ENCODE results near the gene MYO1G.

The MYO1G gene

DNA sequence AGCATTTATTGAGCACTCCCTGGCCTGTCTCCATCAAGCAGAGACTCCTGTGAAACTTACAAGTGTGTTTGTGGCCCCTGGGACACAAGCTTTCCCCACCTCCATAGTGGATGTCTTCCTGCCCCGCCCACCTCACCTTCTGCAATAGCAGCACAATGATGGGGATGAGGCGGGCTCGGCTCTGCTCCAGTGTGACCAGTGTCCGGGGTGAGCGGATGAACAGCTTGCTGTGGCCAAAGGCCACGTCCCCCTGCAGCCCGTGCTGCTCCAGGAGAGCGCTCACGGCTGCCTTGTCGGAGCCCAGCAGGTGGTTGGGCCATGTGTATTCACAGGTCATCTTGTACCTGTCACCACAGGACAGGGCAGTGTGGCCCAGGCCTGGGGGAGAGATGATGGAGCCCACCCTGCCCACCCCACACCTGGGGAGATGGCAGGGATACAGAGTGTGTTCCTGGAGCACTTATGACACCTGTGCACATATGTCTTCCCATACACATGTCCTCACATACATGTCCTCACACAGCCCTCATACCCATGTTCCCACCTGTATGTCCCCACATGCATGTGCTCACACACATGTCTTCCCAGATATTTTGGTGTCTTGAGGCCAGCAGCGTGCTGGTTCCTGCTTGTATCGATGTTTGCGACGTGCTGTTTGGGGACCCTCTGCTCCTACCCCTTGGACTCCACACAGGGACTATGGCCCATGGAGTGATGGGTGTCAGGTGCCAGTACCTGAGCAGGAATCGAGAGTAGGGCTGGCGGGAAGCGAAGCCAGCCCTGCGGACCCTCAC, 12.7 kb downstream of the MYO1G start:
- FAIRE-seq = no peak

DNA sequence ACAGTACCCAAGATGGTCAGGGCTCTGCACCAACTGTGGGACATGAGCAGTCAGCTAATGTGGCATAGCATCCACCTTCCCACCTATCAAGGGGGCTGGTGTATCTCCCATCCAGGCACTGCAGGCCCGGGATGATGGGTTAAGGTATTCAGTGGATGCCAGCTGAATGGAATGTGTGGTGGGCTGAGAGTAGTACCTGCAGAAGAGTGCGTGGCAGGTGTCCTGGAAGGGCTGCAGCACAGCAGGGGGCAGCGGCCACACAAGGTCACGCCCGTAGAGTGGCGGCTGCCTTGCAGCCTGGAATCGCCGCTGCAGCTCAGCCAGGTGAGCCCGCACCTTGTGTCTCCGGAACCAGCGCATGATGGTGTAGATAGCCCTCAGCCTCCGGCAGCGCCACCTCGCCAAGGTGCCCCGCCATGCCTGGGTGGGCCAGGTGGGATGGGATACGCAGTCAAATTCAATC, 13.3 kb downstream of the MYO1G start:
- FAIRE-seq = no peak

- FAIRE-seq = no peak
Measured at GRCh38 chr7:44964831-44965440, 13.9 kb downstream of the MYO1G start.

- no peak for FAIRE-seq
Measured at GRCh38 chr7:44964384-44964830, 14.4 kb downstream of the MYO1G start.

DNA sequence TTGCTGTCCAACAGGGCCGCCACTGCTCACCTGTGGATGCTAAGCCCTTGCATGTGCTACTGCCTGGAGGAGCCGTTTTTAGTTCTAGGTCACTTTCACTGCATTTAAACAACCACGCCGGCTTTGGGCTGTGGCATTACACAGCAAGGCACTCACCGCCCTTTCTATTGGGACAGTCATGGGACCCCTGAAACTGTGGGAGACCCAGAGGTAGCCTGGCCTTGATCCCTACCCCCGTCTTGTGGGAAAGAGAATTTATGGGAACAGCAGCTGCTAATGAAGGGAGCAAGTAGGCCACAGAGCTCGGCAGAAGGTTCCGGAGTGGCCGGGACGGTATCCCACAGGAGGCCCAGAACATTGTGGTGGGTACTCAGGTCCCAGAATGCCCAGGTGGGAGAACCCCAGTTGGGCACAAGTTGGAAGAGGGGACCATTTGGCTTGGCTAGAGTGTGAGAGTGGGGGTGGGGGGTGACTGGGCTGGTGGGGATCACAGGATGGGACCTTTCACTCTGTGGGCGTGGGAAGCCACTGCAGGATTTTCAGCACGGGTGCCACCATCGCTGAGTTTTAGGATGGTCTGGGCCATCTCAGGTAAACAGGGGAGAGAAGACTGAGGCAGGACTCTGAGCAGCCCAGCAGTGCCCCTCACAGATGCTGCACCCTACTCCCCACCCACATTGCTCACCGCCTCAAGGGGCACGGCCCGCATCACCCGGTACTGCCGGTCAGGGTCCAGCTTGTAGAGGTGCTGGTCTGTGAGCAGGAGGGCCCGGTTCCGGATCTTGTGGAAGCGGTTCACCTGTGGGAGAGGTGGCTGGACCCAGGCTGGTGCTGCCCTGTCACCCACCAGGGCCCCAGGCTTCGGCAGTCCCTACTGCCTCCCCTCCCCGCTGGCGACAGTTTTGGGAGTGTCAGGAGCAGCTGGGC, 15.2 kb downstream of the MYO1G start:
- FAIRE-seq = no peak

GRCh38 chr7:44962483-44963251, 16.1 kb downstream of the MYO1G start:
- no peak for FAIRE-seq

- no peak for FAIRE-seq
Measured at GRCh38 chr7:44961844-44962482, 16.9 kb downstream of the MYO1G start.

GRCh38 chr7:44960011-44960580, 18.7 kb downstream of the MYO1G start:
- FAIRE-seq = no peak

DNA sequence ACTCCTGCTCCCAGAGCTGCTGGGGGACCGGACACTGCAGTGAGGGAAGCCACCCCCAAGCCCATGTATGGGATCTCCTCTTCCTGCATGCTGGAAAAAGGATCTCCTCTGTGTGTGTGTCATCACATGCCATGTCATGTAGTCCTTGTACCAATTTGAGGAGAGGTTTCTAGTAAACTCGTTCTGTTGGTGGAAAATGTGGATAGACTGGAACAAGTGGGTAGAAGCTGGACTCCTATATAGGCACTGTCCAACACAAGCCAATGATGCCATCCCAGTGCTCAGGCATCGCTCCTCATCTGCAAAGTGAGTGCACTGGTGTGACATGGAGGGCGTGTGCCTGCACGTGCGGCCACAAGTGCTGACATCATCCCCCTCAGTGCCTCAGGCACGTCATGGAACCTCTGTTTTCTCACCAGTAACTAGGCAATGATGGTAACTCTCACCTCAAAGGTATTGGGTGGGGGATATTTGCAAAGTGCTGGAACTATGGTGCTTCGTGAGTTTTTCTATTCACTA, 19.3 kb downstream of the MYO1G start:
- no peak for FAIRE-seq

DNA sequence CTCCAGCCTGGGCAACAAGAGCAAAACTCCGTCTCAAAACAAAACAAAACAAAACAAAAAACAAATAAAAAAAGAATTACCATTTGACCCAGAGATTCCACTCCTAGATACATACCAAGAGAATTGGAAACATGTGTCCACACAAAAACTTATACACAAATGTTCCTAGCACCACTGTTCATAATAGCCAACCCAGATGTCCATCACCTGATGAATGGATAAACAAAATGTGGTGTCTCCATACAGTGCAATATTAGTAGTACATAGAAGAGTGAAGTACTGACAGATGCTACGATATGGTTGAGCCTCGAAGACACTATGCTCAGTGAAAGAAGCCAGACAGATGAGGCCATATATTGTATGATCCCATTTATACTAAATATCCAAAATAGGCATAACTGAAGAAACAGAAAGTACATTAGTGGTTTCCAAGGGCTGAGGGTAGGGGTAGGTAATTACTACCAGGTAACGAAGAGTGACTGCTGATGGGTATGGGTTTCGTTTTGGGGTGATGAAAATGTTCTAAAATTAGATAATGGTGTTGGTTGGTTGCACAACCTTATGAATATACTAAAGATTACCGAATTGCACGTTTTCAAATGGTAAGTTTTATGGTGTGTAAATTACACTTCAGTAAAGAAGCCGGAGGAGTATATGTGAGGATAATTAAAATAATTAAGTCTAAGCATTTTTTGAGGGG, 20.0 kb downstream of the MYO1G start:
- FAIRE-seq = no peak

DNA sequence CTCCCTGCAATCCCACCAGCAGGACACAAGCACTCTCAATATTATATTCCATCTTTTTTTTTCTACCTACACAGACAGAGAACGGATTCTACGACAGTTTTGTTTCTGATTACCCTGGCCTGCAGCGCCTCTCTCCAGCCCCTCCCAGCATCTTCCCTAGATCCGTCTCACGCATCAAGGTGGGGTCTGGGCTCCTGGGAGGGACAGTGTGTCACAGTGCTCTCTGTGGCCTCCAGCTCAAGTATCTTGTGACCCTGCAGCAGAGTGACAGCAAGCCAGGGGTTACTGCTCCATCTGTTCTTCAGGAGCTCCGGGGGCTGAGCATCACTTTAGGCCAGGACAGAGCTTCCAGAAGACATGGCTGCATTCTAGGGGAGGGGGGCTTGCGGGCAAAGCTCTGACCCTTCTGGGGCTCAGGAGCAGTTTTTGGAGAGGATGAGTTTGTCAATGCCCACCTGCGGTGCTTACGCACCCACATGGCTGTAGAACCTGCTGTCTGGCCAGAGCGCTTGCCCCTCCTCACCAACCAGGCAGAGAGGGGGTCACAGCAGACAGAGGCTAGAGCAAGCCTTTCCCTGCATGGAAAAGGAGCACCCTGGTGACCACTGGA, 22.6 kb downstream of the MYO1G start:
- no peak for FAIRE-seq

DNA sequence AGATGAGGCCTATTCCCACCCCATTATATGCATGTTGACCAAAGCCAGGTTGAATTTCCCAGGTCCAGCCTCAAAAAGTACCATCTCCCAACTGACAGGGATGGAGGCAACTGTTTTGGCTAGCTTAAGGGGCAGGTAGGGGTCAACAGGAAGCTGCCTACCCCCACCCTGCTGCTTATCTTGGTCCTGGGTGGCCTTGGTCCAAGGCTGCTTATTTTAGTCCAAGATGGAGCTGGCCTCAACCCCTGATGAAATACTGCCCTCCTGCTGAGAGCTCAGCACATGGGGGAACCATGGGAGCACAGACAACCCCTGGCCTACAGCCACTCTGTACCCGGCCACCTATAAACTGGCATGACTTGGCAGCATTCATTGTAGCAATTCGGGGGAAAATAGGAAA, 23.1 kb downstream of the MYO1G start:
- no peak for FAIRE-seq

DNA sequence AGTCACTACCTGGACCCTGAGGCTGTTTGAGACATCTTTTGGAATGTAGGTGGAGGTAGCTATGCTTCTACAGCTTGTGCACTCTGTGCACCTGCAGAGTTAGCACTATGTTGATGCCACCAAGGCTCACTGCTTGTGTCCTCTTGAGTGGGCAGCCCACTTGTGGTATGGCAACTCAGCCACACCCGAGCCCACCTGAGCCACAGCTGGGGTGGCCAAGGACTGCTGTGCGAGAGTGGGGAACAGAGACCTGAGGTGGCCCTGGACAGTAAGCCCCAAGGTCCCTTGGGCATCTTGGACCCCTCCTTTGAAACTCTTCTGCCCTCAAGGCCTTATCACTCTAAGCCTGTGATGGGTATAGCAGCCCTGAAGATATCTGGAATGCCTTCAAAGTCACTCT, 25.7 kb downstream of the MYO1G start:
- no peak for FAIRE-seq

- no peak for FAIRE-seq
Measured at GRCh38 chr7:44949303-44949702, 29.5 kb downstream of the MYO1G start.

GRCh38 chr7:44945479-44945878, 33.3 kb downstream of the MYO1G start:
- no peak for FAIRE-seq

DNA sequence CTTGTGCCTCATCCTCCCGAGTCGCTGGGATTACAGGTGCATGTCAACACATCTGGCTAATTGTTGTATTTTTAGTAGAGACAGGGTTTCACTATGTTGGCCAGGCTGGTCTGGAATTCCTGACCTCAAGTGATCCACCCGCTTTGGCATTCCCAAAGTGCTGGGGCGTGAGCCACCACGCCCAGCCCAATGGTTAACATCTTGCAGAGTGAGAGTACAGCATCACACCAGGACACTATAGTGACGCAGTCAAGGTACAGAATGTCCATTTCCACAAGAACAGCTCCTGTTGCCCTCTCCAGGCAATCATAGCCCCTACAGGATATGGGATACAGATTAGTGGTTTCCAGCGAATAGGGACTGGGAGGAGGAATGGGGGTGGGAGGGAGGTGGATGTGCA, 34.0 kb downstream of the MYO1G start:
- FAIRE-seq = no peak

- FAIRE-seq = no peak
Measured at GRCh38 chr7:44943631-44944030, 35.2 kb downstream of the MYO1G start.

GRCh38 chr7:44937426-44937825, 41.4 kb downstream of the MYO1G start:
- no peak for FAIRE-seq

DNA sequence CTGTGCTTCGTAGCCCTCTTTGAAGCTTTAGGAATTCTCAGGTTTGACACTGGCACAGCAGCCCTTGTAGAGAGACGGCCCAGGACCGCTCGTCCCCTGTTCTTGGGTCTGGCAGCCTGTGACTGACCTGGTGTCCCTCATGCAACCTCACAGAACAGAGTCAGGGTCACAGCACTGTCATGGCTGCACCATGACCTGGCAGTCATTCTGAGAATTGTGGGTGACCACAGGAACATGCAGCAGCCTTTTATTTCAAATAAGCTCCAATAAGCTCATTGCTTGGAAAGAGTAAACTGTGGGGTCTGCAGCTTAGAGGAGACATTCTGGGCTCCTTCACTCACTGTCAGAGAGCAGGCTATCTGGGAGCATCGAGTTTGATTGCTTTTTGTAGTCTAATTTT, 42.5 kb downstream of the MYO1G start:
- no peak for FAIRE-seq

GRCh38 chr7:44935583-44935982, 43.2 kb downstream of the MYO1G start:
- FAIRE-seq = no peak

Measured in TTC549 (cell line).